Fibroblast of upper back skin (primary cell): Measurements from ENCODE around the gene TENT5A.
"Not testable (repeated sequence)": the region's sequence is repeated elsewhere in the genome, so short reads cannot be mapped to it uniquely, and the experiment has no call there.

ENCODE experiments used
- DNase-seq: peaks from one replicate; pipeline ENCODE4 v3.0.0-alpha.2; 2013

The TENT5A gene

GRCh38 chr6:81752084-81752920, at the start of gene TENT5A:
TENT5A (minus strand) TSS chr6:81752681; CDS start chr6:81752141, 540 bp downstream.
- peak; percentile 90 for DNase-seq

- no peak for DNase-seq
Observed at GRCh38 chr6:81801489-81801888, 49.0 kb upstream of the TENT5A start.

- DNase-seq, result no peak
Observed at GRCh38 chr6:81800666-81801065, 48.2 kb upstream of the TENT5A start.

GRCh38 chr6:81799323-81799722, 46.8 kb upstream of the TENT5A start:
- DNase-seq, result no peak

GRCh38 chr6:81797591-81797990, 45.1 kb upstream of the TENT5A start:
- DNase-seq, result no peak

- DNase-seq, result no peak
Observed at GRCh38 chr6:81795890-81796289, 43.4 kb upstream of the TENT5A start.

GRCh38 chr6:81793821-81794475, 41.5 kb upstream of the TENT5A start:
- DNase-seq, result peak; percentile 63

GRCh38 chr6:81792826-81793225, 40.3 kb upstream of the TENT5A start:
- DNase-seq, result peak; percentile 58

GRCh38 chr6:81791756-81792155, 39.3 kb upstream of the TENT5A start:
- DNase-seq, result no peak

GRCh38 chr6:81790034-81790433, 37.6 kb upstream of the TENT5A start:
- DNase-seq, result no peak

- no peak for DNase-seq
Observed at GRCh38 chr6:81789291-81789690, 36.8 kb upstream of the TENT5A start.

GRCh38 chr6:81788748-81789147, 36.3 kb upstream of the TENT5A start:
- no peak for DNase-seq

GRCh38 chr6:81787313-81788068, 35.0 kb upstream of the TENT5A start:
- DNase-seq, result peak; percentile 48

- DNase-seq, result no peak
Observed at GRCh38 chr6:81786150-81786549, 33.7 kb upstream of the TENT5A start.

GRCh38 chr6:81785377-81785776, 32.9 kb upstream of the TENT5A start:
- DNase-seq, result no peak

- no peak for DNase-seq
Observed at GRCh38 chr6:81783893-81784292, 31.4 kb upstream of the TENT5A start.

GRCh38 chr6:81781624-81782023, 29.1 kb upstream of the TENT5A start:
- DNase-seq, result no peak

GRCh38 chr6:81777586-81778268, 25.2 kb upstream of the TENT5A start:
- DNase-seq, result no peak

GRCh38 chr6:81776219-81776618, 23.7 kb upstream of the TENT5A start:
- DNase-seq, result not testable (repeated sequence)

- no peak for DNase-seq
Observed at GRCh38 chr6:81774542-81774941, 22.1 kb upstream of the TENT5A start.

GRCh38 chr6:81773887-81774286, 21.4 kb upstream of the TENT5A start:
- no peak for DNase-seq

- peak; percentile 68 for DNase-seq
Observed at GRCh38 chr6:81772741-81773140, 20.3 kb upstream of the TENT5A start.

- no peak for DNase-seq
Observed at GRCh38 chr6:81771097-81771496, 18.6 kb upstream of the TENT5A start.
